ENCODE measurements around the gene CAPG. TPM values are rescaled to one million over a fixed set of nuclear protein-coding genes. Genes with fewer than 3 reads are reported as not detected.

Gene CAPG
- total RNA-seq, 1 donor from 2014 or later: 555 TPM

DNA sequence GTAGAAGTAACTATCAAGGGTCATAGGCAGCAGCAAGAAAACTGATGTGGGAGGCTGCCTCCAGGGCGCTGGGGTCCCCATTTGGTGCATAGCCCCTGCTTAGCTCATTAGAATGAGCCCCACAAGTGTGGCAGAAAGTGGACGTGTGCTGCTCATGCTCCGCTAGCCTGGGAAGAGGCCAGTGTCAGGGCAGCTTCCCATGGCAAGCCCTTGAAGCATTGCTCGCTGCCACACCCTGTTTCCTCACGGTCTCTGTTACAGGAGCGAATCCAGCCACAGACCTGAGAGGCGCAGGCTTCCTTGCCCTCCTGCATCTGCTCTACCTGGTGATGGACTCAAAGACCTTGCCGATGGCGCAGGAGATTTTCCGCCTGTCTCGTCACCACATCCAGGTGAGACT, 33.1 kb downstream of the CAPG start:
- H3K27me3 ChIP-seq (ENCODE audit: low read depth): no peaks in the 10 kb centered on the region

DNA sequence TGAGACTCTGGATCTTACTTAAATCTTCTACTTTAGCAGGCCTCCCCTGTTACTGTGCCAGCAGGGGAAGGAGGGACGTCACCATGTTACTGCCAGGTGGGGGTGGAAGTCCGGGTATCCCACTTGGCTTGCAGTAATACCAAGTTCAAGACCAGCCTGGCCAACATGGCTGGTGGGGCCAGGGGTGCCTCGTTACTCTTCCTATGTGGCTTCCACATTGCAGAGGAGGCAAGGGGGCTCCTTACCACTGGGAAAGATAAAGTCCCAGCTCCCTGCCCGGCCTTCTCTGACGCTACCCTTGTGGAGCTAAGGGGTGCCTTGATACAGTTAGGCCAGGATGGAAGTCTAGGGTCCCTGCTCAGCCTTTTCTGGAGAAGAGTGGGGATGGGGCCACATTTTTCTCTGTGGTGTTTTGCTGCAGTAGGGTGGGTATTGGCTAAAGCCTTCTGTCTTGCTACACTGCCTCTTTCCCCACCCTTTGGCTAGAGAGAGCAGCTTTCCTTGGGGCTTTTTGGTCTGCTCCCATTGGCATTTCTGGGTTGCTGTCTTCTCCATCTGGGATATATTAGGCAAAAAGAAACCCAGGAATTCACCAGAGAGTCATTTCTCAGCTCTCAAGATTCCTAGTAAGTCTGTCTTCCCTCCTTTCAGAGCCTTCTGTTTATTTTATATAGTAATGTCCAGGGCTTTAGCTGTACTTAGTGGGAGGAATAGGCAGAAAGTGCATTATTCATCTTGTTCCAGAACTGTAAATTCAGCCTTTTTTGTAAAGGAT, 33.7 kb downstream of the CAPG start:
- intact Hi-C loops (cut with DNase I): no loop called here
- no peak overlapping the region for H3K27ac ChIP-seq
- TF ChIP-seq, protein P1, sequence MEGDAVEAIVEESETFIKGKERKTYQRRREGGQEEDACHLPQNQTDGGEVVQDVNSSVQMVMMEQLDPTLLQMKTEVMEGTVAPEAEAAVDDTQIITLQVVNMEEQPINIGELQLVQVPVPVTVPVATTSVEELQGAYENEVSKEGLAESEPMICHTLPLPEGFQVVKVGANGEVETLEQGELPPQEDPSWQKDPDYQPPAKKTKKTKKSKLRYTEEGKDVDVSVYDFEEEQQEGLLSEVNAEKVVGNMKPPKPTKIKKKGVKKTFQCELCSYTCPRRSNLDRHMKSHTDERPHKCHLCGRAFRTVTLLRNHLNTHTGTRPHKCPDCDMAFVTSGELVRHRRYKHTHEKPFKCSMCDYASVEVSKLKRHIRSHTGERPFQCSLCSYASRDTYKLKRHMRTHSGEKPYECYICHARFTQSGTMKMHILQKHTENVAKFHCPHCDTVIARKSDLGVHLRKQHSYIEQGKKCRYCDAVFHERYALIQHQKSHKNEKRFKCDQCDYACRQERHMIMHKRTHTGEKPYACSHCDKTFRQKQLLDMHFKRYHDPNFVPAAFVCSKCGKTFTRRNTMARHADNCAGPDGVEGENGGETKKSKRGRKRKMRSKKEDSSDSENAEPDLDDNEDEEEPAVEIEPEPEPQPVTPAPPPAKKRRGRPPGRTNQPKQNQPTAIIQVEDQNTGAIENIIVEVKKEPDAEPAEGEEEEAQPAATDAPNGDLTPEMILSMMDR (IDR thresholded peaks at IDR 0.05): no peak
- no peaks in the 10 kb centered on the region for H3K27me3 ChIP-seq (ENCODE audit: low read depth)
- DNase-seq (no peak), ATAC-seq (no peak)
- H3K9me3 ChIP-seq: no peaks in the 10 kb centered on the region
- no peaks in the 10 kb centered on the region for H3K4me1 ChIP-seq
- H3K36me3 ChIP-seq: peaks cover 67% of the 10 kb centered on the region
- H3K4me3 ChIP-seq: no peak overlapping the region

More for the DNA sequence above, 33.1 kb downstream of the CAPG start:
- TF ChIP-seq, protein P1 (IDR thresholded peaks at IDR 0.05): no peak
- no peak for DNase-seq
- H3K4me3 ChIP-seq: no peak overlapping the region
- no peak overlapping the region for H3K27ac ChIP-seq
- ATAC-seq: no peak
- intact Hi-C loops (cut with DNase I): no loop called here
- H3K36me3 ChIP-seq: peaks cover 63% of the 10 kb centered on the region
- H3K4me1 ChIP-seq: no peaks in the 10 kb centered on the region
- no peaks in the 10 kb centered on the region for H3K9me3 ChIP-seq

DNA sequence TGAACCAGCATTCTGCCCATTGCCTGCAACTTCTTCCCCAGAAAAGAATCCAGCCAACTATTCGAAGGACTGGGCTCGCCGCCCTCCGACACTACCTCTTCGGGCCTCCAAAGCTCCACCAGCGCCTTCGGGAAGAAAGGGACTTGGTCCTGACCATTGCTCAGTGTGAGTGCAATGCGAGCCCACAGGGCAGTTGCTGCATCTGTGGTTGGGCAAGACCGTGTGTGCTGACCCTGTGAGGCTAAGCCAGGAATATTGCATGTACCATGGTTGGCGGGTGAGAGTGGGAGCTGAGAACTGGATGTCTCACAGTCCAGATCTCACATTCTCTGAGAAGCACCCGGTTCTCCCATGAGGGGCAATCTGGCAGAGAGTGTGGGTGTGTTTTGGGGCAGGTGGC, 39.1 kb downstream of the CAPG start:
- Histone ChIP-seq H3K9me3 (no peaks in the 10 kb centered on the region), H3K36me3 (peaks cover 48% of the 10 kb centered on the region), H3K27ac (no peak overlapping the region), H3K4me1 (no peaks in the 10 kb centered on the region), H3K4me3 (no peak overlapping the region), H3K27me3 (ENCODE audit: low read depth) (no peaks in the 10 kb centered on the region)
- intact Hi-C loops (cut with DNase I): no loop called here
- no peak for ATAC-seq
- no peak for DNase-seq
- TF ChIP-seq, protein P1 (IDR thresholded peaks at IDR 0.05): no peak

DNA sequence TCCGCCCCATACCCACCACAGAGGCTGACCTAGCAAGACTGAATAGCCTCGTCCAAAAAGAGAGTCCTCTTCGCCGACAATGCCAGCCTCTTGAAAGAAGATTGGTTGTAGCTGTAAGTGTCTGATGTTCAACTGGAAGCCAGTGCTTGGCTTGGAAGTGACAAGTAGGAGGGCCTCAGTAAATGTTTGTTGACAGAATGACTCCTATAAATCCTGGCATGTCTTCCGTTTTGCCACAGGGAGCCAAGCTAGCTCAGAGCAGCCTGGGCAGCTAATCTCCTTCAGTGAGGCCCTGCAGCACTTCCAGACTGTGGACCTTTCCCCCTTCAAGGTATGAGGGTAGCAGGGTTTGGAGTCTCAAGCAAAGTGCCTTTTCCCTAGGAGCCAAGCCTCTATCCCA, 40.7 kb downstream of the CAPG start:
- intact Hi-C loops (cut with DNase I): no loop called here
- ATAC-seq (no peak), DNase-seq (no peak)
- TF ChIP-seq, protein P1 (IDR thresholded peaks at IDR 0.05): no peak
- no peaks in the 10 kb centered on the region for H3K9me3 ChIP-seq
- no peak overlapping the region for H3K27ac ChIP-seq
- no peak overlapping the region for H3K4me3 ChIP-seq
- no peaks in the 10 kb centered on the region for H3K27me3 ChIP-seq (ENCODE audit: low read depth)
- H3K36me3 ChIP-seq: peaks cover 44% of the 10 kb centered on the region
- H3K4me1 ChIP-seq: no peaks in the 10 kb centered on the region

DNA sequence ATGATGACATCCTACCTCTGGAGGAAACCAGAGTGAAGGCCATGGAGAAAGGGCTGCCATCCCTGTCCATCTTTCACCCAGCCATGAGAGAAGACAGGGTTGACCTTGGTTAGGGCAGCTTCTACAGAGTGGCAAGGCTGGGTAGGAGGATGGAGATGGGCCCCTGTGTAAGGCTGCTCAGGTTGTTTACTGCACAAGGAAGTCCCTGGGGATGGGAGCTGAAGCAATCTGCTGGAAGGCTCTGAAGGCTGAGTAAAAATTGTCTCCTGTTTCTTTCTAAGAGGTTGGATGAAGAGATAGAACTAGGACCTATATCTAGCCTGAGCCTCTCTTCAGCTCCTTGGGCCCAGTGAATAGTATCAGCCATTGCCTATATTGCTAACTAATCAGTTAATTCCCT, 41.2 kb downstream of the CAPG start:
- Histone ChIP-seq H3K4me3 (no peak overlapping the region), H3K4me1 (no peaks in the 10 kb centered on the region), H3K9me3 (no peaks in the 10 kb centered on the region), H3K27me3 (ENCODE audit: low read depth) (no peaks in the 10 kb centered on the region), H3K36me3 (peaks cover 44% of the 10 kb centered on the region), H3K27ac (no peak overlapping the region)
- DNase-seq: no peak
- TF ChIP-seq, protein P1 (IDR thresholded peaks at IDR 0.05): no peak
- intact Hi-C loops (cut with DNase I): no loop called here
- no peak for ATAC-seq
